OCI-M2 (cell line): ENCODE data around the gene LRRTM4.

Experiments used
- DNase-seq: peaks from one replicate; lab custom pipeline; 2025; ENCODE audit not compliant: unreplicated experiment; lab: John Stamatoyannopoulos, UW

The LRRTM4 gene

DNA sequence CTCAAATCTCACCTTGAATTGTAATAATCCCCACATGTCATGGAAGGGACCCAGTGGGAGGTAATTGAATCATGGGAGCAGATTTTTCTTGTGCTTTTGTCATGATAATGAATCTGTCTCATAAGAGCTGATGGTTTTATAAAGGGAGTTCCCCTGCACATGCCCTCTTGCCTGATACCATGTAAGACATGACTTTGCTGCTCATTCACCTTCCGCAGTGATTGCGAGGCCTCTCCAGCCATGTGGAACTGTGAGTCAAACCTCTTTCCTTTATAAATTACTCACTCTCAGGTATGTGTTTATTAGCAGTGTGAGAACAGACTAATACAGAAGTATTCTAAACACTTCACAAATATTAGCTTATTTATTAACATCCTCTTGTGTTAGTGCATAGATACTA lies 516.7 kb downstream of the LRRTM4 start:
- no peak for DNase-seq

- DNase-seq = no peak
Observed at GRCh38 chr2:77001895-77002294, 520.3 kb downstream of the LRRTM4 start.

- no peak for DNase-seq
Observed at GRCh38 chr2:76998704-76999103, 523.5 kb downstream of the LRRTM4 start.

DNA sequence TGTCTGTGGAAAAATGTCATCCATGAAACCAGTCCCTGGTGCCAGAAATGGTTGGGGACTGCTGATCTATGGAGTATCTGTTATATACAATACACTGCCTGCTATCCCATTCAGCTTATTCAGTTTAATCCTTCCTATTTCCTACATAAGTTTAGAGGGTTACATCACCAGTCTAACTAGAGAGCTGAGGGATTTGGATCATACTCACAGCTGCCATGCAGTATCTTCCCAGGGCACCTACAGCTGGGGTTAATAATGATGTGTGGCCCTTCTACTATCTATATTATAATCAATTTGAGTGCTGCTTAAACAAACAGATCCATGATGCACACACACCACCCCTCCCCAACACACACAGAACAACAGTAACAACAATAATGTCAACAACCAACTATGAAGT lies 524.0 kb downstream of the LRRTM4 start:
- DNase-seq = no peak

- DNase-seq = no peak
Observed at GRCh38 chr2:76997296-76997695, 524.9 kb downstream of the LRRTM4 start.

DNA sequence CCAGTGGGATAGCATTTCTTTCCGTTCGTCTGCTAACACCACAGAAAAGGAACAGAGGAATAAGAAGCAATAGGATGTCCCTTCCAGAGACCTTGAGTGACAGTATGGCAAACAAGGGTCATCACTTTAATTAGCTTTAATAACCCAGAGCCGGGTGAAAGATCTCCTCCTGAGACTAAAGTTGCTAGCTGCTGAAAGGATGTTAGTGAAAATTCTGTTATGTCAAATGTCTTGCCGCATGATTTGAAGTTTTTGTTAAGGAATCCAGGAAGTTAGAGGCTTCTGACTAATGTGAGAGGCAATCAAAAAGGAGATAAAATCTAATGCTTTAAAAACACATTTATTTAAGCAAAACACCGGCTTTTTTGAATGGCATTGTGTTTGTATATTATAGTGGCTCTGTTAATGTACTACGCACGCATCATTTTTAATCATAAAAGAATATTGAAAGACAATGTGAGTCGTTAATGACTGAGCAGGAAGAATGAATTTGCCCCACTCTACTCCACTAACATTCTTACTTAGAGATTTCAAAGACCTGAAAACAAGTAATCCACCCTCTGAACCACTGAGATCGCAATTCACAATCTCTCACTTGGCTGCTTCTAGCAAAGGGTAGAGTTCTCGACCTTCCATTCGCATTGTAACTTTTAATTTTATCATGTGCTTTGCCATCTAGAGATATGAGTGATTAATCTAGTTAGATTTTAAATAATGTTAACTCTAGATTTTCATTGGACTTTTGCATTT lies 536.6 kb downstream of the LRRTM4 start:
- no peak for DNase-seq

DNA sequence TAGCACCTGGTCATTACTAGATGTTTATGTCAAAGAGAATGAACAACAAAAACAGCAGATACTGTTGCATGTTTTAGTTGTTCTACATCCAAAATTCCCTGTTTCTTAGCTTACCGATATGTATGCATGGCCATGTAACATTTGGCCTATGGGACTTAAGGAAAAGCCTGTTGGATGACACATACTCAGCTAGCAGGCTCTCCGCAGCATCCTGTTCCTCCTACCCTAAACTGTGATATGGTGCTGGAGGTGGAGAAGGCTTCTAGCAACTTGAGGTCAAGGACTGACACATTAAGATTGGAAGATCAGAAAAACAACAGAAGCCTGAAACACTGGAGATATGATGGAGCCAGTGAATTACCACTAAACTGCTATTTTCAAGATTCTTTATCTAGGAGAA lies 537.8 kb downstream of the LRRTM4 start:
- no peak for DNase-seq

DNA sequence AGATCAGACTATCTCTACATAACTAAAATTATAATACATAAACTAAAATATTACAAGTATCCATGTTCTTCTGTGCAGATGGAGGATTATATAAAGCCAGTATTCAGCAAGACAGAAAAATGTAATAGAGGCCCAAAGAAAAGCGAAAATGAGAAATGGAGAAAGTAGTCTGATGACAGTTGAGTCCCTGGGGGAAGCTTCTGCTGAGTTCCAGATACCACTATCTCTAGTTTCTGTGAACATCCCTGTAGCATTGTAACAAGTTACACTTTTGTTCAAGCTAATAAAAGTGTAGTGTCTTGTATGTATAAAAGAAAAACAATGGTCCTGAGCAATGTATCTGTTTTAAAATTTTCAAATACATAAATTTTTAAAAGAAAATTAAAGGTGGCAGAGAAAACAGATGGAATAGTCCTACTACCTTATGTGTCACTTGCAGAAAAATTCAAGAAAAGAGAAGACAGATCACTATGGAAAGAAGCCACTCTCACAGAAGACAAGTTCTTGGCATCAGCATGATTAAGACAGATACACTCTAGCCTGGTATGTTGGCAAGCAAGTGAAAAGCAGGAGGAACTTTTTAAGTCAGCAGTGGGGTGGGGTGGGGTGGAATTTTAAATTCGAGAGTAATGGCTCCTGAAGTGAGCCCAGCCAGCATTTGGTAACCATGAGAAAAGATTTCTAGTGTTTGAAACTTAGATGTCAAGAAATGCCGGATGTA lies 541.9 kb downstream of the LRRTM4 start:
- DNase-seq = no peak

DNA sequence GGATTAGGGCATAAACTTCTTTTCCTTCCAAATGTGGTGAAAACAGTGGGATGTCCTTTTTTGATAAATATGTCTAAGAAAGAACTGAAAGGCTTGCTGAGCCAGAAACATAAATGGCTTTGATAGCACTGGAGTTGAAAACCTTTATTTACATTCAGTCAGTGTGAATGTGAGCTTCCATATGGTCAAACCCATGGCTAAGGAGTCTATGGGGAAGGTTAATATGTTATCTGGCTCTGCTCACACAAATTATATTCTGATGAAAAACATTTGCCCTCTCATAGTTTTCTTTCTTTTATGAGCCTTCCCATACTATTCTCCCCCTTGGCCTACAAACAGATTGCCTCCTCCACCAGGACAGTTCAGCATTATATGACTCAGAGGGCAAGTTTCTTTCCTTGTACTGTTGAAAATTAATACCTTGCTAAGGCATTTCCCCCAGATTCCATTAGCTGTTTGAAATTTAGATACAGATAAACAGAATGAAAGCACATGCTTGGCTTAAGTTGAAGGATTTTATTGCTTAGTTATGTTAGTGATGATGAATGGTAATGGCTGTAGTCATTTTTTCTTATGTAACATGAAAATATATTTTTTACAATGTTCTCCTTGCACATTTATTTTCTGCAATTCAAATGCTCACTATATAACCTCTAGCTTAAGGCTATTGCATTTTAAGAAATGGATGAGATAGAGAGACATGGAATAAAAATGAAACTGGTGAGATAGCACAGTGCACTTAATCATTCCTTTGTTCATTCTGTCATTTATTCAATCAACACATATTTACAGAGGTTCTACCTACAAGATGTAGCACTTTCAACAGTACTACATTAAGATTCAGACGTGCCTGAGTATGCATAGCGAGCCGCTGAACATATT lies 544.1 kb downstream of the LRRTM4 start:
- DNase-seq = no peak

DNA sequence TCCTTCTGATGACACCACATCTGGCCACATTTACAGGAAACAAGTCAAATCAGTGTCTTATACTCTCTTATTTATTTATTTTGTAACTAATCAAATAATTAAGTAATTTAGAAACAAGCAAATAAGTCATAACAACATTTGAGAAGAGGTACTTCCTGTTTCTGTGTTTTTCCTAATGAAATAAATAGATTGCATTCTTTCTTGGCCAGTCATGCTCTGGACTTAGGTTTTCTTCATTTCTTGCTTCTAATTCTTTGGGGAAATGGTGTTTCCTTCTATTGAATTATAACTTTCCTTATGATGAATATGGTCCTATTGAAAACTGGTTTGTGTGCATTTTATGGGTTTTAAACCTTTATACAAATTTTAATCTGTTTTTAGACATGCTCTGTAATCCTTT lies 546.4 kb downstream of the LRRTM4 start:
- DNase-seq = no peak

- no peak for DNase-seq
Observed at GRCh38 chr2:76973610-76974009, 548.6 kb downstream of the LRRTM4 start.

DNA sequence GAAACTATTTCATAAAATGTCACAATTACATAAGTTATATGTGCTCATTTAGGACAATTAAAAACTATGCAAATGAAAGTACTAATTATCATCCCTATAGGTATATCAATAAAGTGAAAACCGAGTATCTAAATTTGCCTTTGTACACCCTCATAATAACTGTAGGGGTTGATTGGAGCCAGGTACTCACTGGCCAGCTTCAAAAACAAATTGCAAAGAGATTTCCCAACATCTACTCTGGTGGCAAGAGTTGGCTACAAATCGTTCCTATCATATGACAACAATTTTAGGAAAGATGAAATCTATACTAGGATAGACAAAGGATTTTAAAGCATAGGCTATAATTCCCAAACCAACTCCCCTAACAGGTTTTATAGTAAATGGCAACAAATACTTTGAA lies 556.4 kb downstream of the LRRTM4 start:
- no peak for DNase-seq

DNA sequence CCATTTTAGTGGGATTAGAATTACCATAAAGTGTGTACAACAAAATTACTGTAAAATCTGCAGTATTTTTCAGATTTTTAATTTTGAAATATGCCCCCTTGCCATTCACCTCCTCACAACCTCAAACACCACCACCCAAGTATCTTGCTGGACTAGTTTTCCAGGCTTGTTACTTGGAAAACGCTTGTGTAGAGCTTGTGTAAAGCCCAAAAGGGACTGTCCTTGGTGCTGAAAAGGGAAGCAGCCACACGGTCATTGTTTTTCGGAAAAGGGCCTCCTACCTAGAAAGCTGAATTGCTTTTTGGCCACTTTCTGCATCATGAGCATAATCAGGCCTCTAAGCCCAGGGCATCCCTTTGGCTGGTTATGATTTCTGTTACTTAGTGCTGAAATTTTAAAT lies 563.4 kb downstream of the LRRTM4 start:
- no peak for DNase-seq

DNA sequence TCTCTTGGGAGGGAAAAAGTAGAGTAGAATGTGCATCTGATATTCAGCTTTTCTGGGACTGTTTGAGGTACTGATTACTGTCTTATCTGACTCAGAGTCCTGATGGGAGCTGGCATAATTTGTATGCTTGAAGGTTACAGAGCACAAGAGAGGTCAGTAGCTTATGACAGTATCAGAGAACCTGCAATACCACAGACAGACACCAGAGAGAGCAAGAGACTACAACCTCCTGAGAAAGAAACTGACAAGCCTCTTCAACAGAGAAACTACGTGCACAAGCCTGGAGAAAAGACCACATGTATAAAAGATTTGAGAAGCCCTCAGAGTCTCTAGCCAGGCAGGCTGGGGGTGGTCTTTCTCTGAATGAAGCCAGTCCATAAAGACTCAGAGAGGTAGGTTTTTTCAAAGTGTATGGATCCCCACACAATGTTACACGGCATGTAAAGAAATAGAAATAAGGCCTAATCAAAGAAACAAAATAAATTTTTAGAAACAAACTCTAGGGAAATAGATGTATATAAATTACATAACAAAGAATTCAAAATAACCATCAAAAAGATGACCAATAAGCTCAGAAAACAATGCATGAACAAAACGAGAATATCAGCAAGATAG lies 568.3 kb downstream of the LRRTM4 start:
- DNase-seq = no peak

GRCh38 chr2:76946631-76947145 lies 575.5 kb downstream of the LRRTM4 start:
- no peak for DNase-seq

- DNase-seq = no peak
Observed at GRCh38 chr2:76940559-76940958, 581.6 kb downstream of the LRRTM4 start.

- DNase-seq = no peak
Observed at GRCh38 chr2:76938153-76938552, 584.0 kb downstream of the LRRTM4 start.

DNA sequence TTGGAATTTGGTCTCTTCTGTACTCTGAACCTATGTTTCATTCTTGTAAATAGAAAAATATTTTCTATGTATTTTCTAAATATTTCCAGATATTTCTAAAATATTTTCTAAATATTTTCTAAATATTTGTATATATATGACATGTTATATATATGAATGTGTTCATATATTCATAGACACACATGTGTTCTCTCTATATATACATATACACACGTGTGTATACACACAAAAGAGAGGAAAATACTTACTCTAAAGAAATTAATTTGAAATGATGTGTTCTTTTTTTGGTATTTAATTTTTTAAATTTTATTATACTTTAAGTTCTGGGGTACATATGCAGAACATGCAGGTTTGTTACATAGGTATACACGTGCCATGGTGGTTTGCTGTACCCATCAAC lies 589.6 kb downstream of the LRRTM4 start:
- no peak for DNase-seq

DNA sequence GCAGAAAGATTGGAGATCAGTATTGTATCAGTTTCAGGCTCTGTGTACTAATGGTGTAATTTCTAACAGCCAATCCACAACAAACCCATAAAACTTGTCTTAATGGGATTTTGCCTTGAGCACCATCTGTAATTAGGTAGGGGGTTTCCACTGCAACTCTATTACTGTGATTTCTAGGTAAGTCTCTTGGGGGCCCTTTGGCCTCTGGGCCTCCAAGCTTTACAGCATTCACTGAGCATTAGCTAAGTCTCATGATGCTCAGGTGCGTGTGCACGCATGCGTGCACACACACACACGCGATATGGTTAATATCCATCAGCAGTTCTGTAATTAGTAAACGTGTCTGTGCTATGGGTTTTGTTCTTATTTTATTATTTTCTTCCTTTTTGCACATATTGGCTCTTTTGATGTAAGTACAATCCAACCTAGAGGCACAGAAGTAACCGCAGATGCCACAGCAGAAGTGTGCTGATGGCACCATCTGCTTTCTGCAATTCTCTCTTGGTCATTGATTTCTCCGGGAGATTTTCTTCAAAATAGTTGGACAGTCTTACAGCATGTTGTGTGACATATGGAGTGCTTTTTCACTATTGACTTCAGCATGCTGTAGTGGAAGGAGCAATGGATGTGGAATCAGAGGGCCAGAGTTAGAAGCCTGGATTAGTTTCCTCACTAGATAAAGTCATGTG lies 592.0 kb downstream of the LRRTM4 start:
- DNase-seq = no peak

GRCh38 chr2:76928026-76928425 lies 594.1 kb downstream of the LRRTM4 start:
- no peak for DNase-seq
